NCI-H2227 (cell line): ENCODE results near the gene RIMBP2.
"Not testable (repeated sequence)": the region's sequence is repeated elsewhere in the genome, so short reads cannot be mapped to it uniquely, and the experiment has no call there.

Experiments used
- DNase-seq: peaks from one replicate; lab custom pipeline; 2025; ENCODE audit not compliant: unreplicated experiment; lab: John Stamatoyannopoulos, UW

Gene RIMBP2

DNA sequence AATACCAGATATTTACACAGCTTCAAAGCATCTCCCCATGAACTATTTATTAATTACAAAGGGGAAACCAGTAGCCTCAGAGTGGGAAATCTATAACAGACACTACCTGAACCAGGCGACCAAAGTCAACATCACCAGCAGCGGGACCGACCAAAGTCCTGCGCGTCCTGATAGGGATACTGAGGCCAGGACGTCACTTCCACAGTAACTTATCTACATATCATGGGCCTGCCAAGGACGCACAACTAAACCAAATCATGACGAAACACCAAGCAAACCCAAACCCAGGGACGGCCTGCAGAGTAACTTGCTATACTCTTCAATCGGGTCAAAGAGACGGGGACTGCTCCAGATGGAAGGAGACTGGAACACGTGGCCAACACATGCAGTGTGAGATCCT is 26.0 kb upstream of the RIMBP2 start:
- DNase-seq: no peak

- no peak for DNase-seq
These were observed 23.5 kb upstream of the RIMBP2 start for GRCh38 chr12:130739571-130739970.

GRCh38 chr12:130738403-130738802 is 22.3 kb upstream of the RIMBP2 start:
- DNase-seq: not testable (repeated sequence)

- no peak for DNase-seq
These were observed 21.6 kb upstream of the RIMBP2 start for GRCh38 chr12:130737731-130738130.

GRCh38 chr12:130729344-130729743 is 13.2 kb upstream of the RIMBP2 start:
- no peak for DNase-seq

DNA sequence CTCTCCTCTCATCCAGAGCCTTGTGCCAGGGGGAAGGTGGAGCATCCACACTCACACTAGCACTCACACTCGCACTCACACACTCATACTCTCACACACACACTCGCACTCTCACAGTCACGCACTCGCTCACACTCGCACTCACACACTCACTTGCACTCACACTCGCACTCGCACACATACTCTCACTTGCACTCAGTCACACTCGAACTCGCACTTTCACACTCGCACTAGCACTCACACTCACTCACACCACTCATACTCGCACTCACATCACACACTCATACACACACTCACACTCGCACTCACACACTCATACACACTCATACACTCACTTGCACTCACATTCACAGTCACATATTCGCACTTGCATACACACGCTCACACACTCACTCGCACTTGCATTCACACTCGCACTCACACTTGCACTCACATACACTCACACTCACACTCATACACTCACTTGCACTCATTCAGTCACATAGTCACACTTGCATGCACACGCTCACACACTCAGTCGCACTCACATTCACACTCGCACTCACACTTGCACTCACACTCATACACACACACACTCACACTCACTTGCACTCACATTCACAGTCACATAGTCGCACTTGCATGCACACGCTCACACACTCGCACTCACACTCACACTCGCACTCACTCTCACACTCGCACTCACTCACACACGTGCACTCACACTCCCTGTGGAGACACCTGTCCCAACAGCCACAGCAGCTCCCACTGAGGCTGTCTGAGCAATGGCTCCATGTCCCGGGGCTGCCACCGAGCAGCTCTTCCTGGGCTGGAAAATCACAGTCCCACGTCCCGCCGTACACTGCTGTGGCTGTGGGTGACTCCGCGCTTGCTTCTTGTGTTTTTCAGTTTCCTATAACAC is 12.3 kb upstream of the RIMBP2 start:
- no peak for DNase-seq

- DNase-seq: peak; percentile 42
These were observed 3.3 kb upstream of the RIMBP2 start for GRCh38 chr12:130719263-130719859.

- DNase-seq: no peak
These were observed 1.7 kb upstream of the RIMBP2 start for GRCh38 chr12:130717752-130718151.

DNA sequence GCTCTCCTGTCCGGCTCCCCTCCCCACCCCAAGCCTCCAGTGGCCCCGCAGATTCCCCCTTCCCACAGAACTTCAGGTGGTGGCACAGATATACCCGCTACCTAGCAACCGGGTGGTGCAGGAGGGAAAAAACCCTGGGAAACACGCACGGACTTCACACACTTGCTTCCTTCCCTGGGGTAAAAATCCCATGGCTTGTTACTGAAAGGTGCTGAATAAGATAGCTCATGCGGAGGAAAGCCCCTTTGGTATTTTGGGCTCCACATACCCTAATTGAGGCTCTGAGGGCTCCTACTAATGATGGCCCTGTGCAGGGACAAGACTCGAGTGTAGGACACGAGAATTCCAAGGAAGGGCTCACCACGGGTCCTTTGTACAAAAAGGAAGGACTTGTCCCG is 869 bp upstream of the RIMBP2 start:
- peak; percentile 32 for DNase-seq

DNA sequence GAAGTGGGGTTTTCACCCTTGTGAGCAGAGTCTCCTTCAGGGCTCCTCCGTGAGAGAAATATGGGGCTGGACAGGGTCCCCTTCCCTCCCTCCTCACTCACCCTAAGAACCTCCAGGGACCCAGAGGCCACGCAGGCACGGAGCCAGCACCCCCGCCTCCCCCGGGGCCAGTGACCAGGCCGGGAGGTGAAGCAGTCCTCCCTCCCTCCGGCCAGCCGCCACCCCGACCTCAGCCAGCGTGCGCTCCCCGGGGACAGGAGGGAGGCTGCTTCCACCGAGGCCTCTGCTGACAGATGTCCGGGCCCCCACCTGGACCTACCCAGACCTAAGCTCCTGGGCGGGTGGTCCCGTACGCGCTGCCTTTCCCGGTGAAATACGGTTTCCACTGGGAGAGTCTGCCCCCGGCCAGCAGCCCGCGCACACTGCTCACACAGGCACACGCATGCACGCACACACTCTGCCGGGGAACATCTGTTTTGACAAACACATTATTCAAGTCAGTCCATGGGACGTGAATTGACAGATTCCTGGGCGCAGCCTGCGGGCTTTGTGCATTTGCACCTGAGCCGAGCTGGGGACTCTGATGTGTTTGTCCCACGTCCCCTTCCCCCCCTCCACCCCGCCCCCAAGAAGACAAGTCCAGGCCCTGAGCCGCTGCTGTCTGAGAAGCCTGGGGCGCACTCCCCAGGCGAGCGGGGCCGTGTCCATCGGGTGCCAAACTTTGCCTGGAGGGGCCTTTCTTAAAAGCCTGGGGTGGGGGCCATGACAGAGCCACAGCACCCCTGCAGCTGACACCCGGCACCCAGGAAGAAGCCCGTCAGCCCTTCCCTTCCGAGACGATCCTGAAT is 725 bp downstream of the RIMBP2 start:
- peak; percentile 47 for DNase-seq

GRCh38 chr12:130714591-130715149 is 1.4 kb downstream of the RIMBP2 start:
- DNase-seq: no peak

DNA sequence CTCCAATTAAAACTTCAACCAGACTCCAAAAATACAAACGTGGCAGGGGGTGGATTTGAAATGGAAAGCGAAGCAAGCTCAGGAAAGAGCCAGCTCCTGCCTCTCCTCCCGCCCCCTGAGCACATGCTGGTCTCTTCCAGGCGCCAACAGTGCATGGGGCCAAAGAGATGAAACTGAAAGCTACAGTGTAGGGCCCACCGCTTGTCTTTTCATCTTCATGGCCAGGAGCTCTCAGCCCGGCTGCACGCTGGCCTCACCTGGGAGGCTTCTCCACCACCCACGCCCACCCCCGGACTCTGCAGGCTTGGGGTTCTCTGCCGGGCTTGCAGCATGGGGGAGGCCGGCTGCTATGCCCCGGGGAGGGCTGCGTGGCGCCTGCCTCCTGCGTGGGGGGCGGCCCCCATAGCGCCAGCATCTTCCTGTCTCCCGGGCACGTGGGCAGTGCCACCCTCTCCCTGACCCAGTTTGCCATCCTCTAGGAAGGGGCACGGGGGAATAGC is 2.0 kb downstream of the RIMBP2 start:
- peak; percentile 10 for DNase-seq

DNA sequence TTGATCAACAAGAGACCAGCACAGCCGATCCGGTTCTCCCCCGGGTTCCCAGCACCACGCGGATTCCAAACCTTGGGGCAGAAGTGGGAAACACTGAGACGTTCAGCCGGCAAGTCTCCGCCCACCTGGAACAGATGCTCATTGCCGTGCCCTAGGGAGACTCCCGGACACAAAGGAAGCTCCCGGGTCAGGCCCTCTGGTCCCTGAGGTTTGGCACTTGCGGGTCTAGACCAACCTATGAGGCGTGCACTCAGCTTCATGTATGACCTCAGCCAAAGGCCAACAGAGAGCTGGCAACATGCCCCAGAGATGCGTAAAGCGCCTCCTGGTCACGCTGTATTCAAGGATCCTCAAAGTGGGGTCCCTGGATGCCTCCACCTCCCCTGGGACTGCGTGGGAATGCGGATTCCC is 2.5 kb downstream of the RIMBP2 start:
- DNase-seq: no peak

DNA sequence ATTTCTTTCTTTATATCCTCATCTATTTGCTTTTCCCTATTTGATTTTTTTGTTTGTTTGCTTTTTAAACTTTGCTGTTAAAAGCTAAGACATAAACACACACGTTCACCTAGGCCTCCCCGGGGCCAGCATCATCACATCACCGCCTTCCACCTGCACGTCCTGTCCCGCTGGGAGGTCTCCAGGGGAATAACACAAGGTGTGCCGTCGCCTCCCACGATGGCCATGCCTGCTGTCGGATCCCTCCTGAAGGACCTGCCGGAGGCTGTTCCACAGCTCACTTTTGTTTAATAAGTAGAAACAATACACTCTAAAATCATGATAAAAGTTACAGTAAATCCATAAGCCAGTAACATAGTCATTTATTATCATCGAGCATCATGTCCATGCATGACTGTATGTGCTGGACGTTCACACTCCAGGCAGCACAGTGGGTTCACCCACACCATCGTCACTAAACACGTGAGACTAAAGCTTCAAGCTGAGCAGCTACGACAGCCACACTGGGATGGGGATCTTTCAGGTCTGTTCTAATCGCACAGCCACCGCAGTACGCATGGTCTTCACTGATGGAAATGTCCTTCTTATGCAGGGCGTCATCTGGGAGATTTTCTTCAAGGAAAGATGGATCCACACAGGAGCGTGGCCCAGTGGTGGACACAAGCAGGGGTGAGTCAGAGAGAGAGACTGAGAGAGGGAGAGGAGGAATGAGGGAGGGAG is 3.6 kb downstream of the RIMBP2 start:
- no peak for DNase-seq

- DNase-seq: no peak
These were observed 4.3 kb downstream of the RIMBP2 start for GRCh38 chr12:130711756-130712155.

- no peak for DNase-seq
These were observed 5.4 kb downstream of the RIMBP2 start for GRCh38 chr12:130710733-130711080.

- DNase-seq: no peak
These were observed 5.9 kb downstream of the RIMBP2 start for GRCh38 chr12:130709971-130710732.

DNA sequence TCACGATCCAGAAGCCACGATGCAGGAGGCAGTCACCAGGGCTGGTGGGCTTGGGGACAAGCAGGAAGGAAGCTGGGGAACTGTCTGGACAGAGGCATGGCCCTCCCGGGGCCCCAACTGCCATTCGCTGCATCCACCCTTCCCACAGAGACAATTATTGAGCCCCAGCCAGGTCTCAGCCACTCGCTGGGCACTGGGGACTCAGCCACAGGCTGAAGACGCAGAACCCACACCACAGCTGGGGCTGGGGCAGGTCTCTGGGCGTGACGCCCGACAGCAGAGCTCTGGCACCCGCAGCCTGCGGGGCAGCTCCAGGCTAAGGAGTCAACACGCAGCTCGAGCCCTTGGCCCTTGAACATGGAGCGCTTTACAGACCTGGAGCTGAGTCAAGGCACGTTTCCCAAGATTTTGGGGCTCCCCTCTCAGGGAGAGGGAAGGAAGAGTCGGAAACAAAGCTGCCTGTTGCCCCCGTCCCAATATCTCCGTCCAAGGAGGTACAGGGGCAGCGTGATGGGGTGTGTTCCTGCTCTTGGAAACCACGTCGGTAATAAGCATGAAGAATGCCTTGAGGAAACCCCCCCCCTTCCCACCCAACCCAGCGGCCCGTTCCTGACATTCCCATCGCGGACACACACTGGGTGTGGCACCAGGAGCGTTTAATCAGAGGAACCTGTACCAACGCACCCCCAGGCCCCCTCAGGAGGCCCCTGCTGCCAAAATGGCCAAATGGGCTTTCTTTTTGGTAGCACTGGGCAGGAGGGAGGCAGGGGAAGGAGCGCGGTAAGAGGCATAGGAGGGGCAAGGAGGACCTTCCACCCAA is 6.7 kb downstream of the RIMBP2 start:
- DNase-seq: no peak

DNA sequence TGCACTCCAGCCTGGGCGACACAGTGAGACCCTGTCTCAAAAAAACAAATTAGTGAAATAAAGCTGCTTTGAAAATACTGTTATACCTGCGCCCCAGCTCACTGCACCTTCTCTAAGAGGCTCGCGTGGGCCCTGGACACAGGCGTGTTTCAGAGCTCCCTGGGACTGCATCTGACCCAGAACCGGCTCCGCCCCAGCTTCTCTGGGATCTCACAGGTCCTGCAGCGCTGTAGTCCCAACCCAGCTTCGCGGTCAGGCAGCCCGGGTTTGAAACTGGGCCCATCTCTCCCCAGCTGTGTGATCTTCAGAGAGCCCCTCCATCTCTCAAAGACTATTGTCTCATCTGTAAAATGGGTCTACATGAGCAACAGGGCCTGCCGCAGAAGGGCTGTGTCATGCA is 7.5 kb downstream of the RIMBP2 start:
- no peak for DNase-seq
